GM19023 (cell line): Measurements from ENCODE around the gene SERPINE3.

Source experiments
- ATAC-seq: cut with Tn5 transposase; IDR thresholded peaks from one replicate; pipeline ENCODE4 v1.9.1; 2021; ENCODE audit warnings: mild to moderate bottlenecking, moderate library complexity; ENCODE audit not compliant: unreplicated experiment

SERPINE3 gene

DNA sequence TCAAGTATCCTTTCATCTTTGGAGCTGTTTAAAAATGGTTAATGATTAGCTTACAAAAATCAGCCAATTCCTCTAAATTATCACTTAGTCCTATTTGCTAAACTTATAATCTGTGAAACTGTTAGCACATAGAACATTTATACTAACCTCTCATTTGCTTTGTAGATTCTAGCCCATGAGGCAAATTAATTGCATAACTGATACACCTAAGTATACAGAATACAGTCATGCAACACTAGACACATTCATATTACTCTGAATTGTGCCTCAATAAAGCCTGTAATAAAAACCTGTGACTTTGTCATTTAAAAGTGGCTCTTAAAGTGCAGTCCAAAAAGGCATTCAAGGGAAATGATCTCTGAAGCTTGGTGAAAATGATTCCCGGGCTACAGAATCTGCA lies 21.0 kb downstream of the SERPINE3 start:
- ATAC-seq, result no peak

DNA sequence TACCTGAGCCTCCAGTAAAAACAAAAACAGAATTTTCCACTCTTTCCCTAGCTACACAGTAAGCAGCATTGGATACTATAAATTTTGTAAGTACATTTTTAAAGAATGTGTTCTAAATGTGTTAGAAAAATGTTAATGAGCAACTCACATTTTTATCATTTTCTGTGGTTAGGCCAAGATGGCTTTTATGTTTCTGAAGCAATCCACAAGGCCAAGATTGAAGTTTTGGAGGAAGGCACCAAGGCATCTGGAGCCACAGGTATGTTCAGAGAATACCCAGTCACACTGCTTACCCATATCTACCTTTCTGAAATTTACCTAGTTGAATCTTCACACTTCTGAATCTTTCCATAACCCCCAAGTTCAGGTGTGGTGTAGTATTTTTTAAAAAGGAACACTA lies 21.6 kb downstream of the SERPINE3 start:
- ATAC-seq, result no peak

DNA sequence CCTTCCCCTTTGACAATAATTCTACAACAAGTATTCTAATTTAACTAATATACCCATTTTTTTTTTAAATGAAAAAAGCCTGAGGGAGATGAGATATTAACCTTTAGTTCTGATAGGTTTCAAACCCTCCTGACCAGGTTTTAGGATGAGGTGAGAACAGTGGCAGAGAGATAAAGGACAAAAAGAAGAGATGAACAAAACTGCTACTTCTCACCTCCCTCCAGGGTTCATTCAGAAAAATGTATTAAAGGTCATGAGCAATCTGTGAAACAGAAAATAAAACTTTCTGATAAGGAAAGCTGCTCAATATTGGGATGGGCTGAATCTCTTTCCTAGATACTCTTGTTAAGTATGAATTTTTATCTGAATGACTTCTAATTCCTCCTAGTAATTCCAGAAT lies 24.1 kb downstream of the SERPINE3 start:
- ATAC-seq, result no peak

DNA sequence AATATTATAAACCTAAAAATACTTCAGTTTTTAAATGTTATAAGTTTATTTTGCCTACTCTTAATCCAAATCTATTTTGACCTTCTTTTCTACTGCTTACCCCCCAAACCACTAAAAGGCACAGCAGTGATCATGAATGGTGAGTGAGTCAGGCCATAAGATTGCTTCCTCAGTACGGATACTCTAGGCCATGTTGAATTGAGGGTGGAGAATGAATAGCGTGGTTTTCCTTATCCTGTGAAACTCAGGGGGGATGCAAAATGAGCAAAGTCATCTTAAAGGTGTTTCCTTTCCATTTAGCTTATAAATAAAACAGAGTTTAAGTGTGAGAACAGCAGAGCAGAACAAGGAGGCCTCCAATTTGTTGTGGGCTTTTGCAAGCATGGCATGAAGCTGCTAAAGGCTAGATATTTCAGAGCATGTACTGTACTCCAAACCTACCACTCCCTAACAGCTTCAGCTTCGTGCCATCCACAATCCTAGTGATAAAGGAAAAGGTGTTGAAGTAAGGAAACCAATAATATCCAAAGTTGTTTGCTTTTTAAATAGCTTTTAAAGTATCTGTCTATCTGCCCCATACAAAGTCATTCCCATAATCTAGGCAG lies 25.0 kb downstream of the SERPINE3 start:
- no peak for ATAC-seq

DNA sequence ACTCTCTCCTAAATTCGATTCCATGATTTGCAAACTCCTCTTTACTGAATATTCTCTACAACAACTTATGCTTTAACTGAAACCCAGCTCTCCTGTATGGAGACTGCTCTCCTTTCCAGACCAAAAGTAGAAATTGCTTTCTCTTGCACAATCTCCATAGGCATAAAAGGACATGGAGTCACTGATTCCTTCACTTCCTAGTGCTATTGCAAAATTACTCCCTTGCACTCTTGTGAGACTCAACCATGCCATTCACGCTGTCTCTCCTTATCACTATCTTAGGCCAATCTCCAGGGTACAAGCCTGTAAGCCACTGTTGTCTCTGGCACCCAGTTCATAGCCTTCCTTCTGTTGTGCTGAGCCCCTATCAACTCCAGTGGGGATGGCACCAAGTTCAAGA lies 30.6 kb downstream of the SERPINE3 start:
- ATAC-seq, result no peak

DNA sequence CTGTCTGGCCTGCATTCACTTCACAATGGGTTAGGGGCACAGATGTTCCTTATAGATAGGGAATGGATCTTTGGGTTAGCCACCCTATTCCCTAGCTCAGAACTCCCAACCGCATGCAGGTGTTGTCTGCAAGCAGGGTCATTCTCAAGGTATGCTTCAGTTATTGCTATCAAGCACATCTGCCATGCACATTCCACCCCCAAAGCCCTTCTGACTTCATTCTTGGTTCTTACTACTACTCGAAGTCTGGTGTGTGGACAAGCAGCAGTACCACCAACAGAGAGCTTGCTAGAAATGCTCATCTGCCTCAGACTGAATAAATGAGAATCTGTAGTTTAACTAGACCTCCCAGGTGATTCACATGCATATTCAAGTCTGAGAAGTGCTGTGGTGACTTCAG lies 31.3 kb downstream of the SERPINE3 start:
- no peak for ATAC-seq

DNA sequence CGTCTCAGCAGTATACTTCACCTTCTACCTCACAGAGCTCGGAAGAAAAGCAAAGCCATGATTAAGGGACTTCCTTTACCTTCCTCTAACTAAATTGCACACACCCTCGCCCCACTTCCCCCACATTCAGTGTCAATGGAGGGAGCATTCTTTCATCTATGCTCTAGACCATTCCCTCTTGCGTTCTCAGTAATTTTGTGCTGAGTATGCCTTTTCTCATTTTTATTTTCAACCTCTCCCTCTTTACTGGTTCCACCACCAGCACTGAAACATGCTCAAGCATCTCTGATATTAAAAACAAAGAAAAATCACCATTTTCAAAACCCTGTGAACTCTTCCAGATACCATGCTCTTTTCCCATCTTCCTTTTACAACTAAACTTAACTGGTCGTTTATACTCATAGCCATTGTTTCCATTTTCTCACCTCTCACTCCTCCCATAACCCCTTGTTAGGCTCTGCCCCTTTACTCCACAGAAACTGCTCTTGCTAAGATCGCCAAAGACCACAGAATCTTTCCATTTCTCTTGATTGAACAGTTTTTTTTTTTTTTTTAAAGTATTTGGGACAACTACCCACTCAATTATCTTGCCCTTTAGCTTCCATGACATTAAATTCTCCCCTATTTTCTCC lies 32.4 kb downstream of the SERPINE3 start:
- no peak for ATAC-seq

DNA sequence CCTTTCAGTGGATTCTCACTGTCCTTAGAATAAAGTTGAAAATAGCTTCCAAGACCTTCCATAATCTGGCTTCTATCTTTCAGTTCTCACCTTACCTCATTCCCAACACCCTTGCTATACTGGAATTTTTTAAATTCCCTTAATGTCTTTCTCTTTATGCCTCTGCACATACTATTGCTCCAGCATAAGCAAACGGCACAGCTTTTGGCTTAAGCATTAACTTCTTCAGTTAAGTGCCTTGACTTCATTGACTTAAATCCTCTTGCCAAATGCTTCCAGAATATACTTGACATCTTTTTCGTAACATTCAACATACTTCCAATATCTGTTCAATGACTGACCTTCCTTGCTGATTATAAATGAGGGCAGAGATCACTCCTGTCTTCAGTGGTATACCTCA lies 34.0 kb downstream of the SERPINE3 start:
- no peak for ATAC-seq

DNA sequence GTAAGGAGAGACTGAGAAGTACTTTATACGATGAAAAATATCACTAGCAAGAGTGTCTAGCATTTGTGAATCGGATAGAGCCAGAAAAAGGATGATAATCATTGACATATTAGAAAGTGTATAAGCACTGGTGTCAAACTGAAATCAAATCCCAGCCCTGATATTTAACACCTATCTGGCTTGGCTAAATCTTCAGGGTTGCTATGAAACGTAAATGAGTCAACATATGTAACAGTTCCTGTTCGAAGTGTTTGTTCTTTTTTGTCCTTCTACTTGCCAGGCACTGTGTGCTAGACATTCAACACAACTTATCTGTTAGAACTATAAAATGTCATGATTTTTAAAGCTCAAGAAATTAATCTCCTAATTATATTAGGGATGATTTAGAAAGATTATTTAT lies 40.8 kb downstream of the SERPINE3 start:
- ATAC-seq, result no peak

DNA sequence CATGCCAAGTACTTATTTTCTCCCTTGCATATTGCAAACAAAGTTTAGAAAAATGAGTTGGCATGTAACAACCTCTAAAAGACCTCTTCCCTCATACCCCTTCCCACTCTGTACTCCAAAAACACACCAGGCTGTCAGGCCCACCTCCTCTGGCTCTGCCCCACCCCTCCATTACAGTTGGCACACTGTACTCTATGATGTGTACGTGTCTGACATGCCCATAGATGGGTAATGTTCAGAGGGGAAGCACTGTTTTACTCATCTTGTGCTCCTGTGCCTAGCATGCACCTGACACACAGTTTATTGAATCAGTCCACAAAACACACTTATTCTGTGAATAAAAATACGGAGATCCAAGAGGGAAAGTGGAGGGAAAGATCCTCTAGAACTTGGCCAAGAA lies 45.6 kb downstream of the SERPINE3 start:
- ATAC-seq, result no peak

DNA sequence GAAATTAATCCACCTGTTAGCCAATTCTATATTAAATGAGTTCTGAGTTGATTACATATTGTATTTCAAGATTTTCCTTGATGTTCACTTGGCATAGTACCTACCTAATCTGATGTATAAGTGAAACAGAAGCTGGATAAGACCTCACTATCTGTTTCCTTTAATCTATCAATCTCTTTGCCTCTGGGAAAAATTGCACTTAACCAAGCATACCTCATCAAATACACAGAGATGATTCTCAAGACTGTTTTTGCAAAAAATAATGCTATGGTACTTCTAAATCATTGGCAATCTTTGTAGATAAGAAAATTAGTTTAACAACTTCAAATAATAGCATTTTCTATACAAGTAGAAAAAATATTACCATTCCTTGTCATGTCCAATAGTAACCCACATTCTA lies 55.2 kb downstream of the SERPINE3 start:
- no peak for ATAC-seq

DNA sequence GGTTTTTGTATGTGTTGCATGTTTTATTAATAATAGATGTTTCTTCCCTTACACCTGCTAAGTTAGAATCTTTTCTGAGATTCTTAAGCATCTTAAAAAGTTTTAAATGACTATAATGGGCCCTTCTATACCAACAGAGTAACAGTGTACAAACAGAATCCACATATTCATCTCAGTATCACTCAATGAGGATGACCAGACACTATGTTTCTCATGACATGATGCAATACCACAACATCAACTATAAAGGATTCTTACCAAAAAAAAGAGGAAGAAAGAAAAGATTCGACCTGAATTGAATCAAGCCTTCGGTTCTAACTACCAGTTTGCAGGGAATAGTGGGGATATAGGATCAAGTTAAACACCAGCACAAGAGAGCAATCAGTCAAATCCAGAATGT lies 56.9 kb downstream of the SERPINE3 start:
- peak; percentile 52 for ATAC-seq

DNA sequence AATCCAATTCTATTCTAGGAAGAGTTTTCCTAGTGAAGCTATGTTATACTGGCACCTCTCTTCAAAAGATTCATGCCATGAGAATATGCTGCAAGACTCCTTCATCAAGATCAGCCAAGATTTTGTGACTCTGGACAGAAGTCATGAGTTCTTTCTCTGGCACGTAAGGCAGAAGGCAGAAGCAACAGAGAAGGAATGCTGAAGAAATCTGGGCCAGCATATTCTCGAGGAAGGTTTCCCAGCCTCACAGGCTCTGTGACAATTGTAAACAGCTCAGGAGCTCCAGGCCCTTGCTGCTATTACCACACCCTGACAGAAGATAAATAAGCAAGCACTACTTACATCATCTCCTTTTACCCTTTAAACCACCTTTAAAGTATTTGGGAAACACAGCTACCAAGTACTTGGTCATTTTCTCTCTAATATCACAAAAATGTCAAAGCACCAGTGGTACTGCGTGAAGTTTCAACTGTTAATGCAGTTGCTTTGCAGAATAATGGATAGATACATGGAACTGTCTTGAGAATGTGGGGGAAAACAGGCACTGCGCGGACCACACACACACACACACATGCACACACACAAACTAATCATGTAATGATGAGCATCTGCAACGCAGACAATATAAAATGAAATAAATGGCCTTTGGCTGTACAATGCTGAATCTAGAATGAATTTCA lies 57.9 kb downstream of the SERPINE3 start:
- ATAC-seq, result no peak

DNA sequence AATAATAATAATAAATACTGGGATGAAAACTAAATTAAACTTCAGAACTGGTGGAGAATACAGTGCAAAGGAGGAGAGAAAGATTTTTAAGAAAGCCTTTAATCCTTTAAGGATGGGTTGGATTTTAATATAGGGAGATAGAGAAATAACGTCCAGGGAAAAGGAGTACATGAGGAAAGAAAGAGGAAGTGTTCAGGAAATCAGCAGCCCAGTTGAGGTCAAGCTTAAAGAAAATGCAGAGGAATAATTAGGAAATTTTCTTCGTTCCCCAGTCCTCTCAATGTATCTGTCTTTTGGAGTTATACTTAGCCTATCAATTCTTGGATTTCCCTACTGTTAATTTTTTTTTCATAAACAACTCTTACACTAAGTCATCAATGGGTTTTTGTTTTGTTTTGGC lies 65.7 kb downstream of the SERPINE3 start:
- no peak for ATAC-seq

DNA sequence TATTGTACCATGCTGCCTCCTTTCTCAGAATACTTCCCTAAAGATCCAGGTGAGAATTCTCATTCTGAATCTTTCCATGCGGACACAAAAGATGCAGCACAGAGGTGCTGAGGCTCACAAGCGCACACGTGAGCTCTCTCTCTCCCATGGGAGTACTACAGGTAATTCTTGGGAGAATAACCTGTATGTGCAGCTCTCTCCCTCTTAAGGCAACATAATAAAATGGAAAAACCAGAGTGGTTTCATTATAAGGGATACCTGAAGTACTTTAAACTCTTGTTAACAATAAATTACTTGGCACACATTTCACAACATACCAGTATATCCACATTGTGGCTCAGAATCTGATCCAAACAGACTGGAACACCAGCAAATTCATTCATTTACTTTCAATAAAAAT lies 72.9 kb downstream of the SERPINE3 start:
- ATAC-seq, result no peak
